ENCODE results near the gene EVC2. TPM values are rescaled to one million over a fixed set of nuclear protein-coding genes. Genes with fewer than 3 reads are reported as not detected.

The EVC2 gene
- total RNA-seq, 3 donors from 2014 or later (not counting 1 experiment from before 2014, with no cell fraction given) = 0.20 to 2.6 (median 1.5) TPM

- Histone ChIP-seq H3K9me3 (ENCODE audit: control insufficient read depth, insufficient read depth, low read length) (no peaks in the 10 kb centered on the region), H3K36me3 (ENCODE audit: control insufficient read depth, insufficient read depth, low read length) (no peaks in the 10 kb centered on the region), H3K27ac (ENCODE audit: low read length) (no peak overlapping the region), H3K27me3 (ENCODE audit: control insufficient read depth, insufficient read depth, low read length) (no peaks in the 10 kb centered on the region), H3K4me3 (ENCODE audit: low read length) (no peak overlapping the region), H3K4me1 (ENCODE audit: control insufficient read depth, insufficient read depth, low read length) (no peaks in the 10 kb centered on the region)
- Mint-ChIP-seq H3K27me3 (ENCODE audit: low read depth in 2 of 2) (no peaks in the 10 kb centered on the region), H3K4me3 (no peak overlapping the region), H3K9me3 (no peaks in the 10 kb centered on the region), H3K27ac (no peak overlapping the region), H3K4me1 (no peaks in the 10 kb centered on the region), H3K36me3 (no peaks in the 10 kb centered on the region)
- ATAC-seq (no peak), DNase-seq (no peak)
- intact Hi-C loops (cut with micrococcal nuclease) = no loop called here
- no peak for TF ChIP-seq CTCF (IDR thresholded peaks at IDR 0.05)
- WGBS (ENCODE audit: insufficient coverage) = 90% methylated on average over 8 of the region's 8 CpGs
Observed at GRCh38 chr4:5754529-5754881, 46.1 kb upstream of the EVC2 start.

GRCh38 chr4:5753766-5754528 is 45.6 kb upstream of the EVC2 start:
- ATAC-seq = no peak
- no peak for DNase-seq
- no peaks in the 10 kb centered on the region for H3K9me3 Mint-ChIP-seq
- no peak overlapping the region for H3K27ac ChIP-seq (ENCODE audit: low read length)
- intact Hi-C loops (cut with micrococcal nuclease) = no loop called here
- no peak overlapping the region for H3K4me3 ChIP-seq (ENCODE audit: low read length)
- H3K36me3 ChIP-seq (ENCODE audit: control insufficient read depth, insufficient read depth, low read length) = no peaks in the 10 kb centered on the region
- H3K27me3 Mint-ChIP-seq (ENCODE audit: low read depth in 2 of 2) = no peaks in the 10 kb centered on the region
- no peaks in the 10 kb centered on the region for H3K27me3 ChIP-seq (ENCODE audit: control insufficient read depth, insufficient read depth, low read length)
- H3K4me1 ChIP-seq (ENCODE audit: control insufficient read depth, insufficient read depth, low read length) = no peaks in the 10 kb centered on the region
- H3K4me3 Mint-ChIP-seq = no peak overlapping the region
- H3K36me3 Mint-ChIP-seq = no peaks in the 10 kb centered on the region
- H3K27ac Mint-ChIP-seq = no peak overlapping the region
- no peaks in the 10 kb centered on the region for H3K9me3 ChIP-seq (ENCODE audit: control insufficient read depth, insufficient read depth, low read length)
- no peaks in the 10 kb centered on the region for H3K4me1 Mint-ChIP-seq
- WGBS (ENCODE audit: insufficient coverage) = 88% methylated on average over 17 of the region's 19 CpGs
- TF ChIP-seq CTCF (IDR thresholded peaks at IDR 0.05) = no peak

DNA sequence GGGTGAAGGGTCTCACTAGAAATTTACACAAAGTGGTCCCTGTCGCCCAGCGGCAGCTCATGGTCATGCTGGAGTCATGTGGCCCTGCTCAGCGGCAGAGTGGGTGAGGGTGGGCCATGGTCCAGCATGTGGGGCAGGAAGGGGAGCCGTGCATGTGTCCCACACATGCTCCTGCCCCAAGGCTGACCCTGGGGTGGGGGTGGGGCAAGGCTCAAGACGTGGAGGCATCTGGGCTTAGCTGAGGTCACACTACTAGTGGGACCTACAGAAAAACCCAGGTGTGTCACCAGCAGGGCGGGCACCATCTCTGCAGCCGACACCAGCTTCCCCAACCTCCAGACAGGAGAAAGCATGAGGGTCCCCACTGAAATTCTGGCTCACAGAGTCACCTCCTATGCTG is 45.0 kb upstream of the EVC2 start:
- Mint-ChIP-seq H3K9me3 (no peaks in the 10 kb centered on the region), H3K4me1 (no peaks in the 10 kb centered on the region), H3K36me3 (no peaks in the 10 kb centered on the region), H3K27me3 (ENCODE audit: low read depth in 2 of 2) (no peaks in the 10 kb centered on the region), H3K27ac (no peak overlapping the region), H3K4me3 (no peak overlapping the region)
- ATAC-seq (no peak), DNase-seq (no peak)
- intact Hi-C loops (cut with micrococcal nuclease) = no loop called here
- TF ChIP-seq CTCF (IDR thresholded peaks at IDR 0.05) = no peak
- 84% methylated on average over 7 of the region's 7 CpGs for WGBS (ENCODE audit: insufficient coverage)
- Histone ChIP-seq H3K9me3 (ENCODE audit: control insufficient read depth, insufficient read depth, low read length) (no peaks in the 10 kb centered on the region), H3K4me3 (ENCODE audit: low read length) (no peak overlapping the region), H3K4me1 (ENCODE audit: control insufficient read depth, insufficient read depth, low read length) (no peaks in the 10 kb centered on the region), H3K27me3 (ENCODE audit: control insufficient read depth, insufficient read depth, low read length) (no peaks in the 10 kb centered on the region), H3K27ac (ENCODE audit: low read length) (no peak overlapping the region), H3K36me3 (ENCODE audit: control insufficient read depth, insufficient read depth, low read length) (no peaks in the 10 kb centered on the region)
